ENCODE measurements around the gene PRRC2B. TPM values are rescaled to one million over a fixed set of nuclear protein-coding genes. Genes with fewer than 3 reads are reported as not detected.

PRRC2B gene
- total and polyA plus RNA-seq, 2 experiments from 2014 or later: 48.2 to 118 TPM

DNA sequence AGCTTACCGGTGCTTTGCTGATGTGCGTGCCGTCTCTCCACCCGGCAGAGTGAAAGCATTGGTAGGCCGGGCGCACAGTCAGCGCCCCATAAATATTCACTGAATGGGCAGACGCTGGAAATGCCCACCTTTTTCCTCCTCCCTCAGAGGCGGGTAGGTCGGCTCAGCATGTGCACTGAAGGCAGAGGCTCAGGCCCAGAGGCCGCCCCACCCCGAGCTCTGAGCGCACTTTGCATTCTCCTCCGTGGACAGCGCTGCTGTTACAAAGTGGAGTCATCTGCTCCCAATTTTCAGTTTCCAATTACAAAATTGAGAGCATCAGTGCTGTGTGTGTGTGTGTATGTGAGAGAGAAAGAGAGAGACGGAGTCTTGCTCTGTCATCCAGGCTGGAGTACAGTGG, 126.6 kb downstream of the PRRC2B start:
- TF ChIP-seq CTCF (IDR thresholded peaks at IDR 0.05; ENCODE audit: poor library complexity) (no peak), EZH2phosphoT487 (IDR thresholded peaks at IDR 0.05; ENCODE audit: low read depth, severe bottlenecking, unreplicated experiment) (no peak), EZH2 (IDR thresholded peaks at IDR 0.05; ENCODE audit: borderline replicate concordance) (no peak)
- no peaks in the 10 kb centered on the region for H3K9me3 ChIP-seq (ENCODE audit: low read depth)
- no peaks in the 10 kb centered on the region for H3K4me1 ChIP-seq (ENCODE audit: insufficient read depth)
- 80% methylated on average over 16 of the region's 16 CpGs for WGBS (ENCODE audit: low lambda C conversion rate, missing lambda C conversion rate)
- H3K9me2 ChIP-seq (replicated peaks; ENCODE audit: insufficient read depth): no peaks in the 10 kb centered on the region
- no peaks in the 10 kb centered on the region for H4K20me1 ChIP-seq (ENCODE audit: insufficient read depth, poor library complexity, severe bottlenecking)
- H3K36me3 ChIP-seq (replicated peaks; ENCODE audit: insufficient read depth, low read depth): no peaks in the 10 kb centered on the region
- no peak overlapping the region for H3K27ac ChIP-seq
- no peak for DNase-seq (ENCODE audit: low spot score)
- no peaks in the 10 kb centered on the region for H3K27me3 ChIP-seq
- no peak overlapping the region for H3K4me2 ChIP-seq
- H3K79me2 ChIP-seq: no peaks in the 10 kb centered on the region
- no peak overlapping the region for H2AFZ ChIP-seq
- no peak overlapping the region for H3K4me3 ChIP-seq

DNA sequence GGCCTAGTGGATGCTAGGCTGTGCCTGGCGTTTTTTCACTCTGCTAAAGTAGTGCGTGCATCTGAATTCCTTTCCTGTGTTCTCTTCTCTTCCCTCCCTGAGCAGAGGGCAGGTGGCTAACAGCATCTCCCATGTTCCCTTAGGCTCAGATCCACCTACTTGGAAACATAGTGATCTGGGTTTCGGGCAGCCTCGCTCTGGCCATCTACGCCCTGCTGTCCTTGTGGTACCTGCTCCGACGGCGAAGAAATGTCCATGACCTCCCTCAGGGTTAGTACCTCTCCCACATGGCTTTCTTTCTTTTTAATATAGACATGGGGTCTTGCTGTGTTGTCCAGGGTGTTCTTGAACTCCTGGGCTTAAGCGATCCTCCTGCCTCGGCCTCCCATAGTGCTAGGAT, 127.3 kb downstream of the PRRC2B start:
- Histone ChIP-seq H3K36me3 (replicated peaks; ENCODE audit: insufficient read depth, low read depth) (no peaks in the 10 kb centered on the region), H3K79me2 (no peaks in the 10 kb centered on the region), H3K9me2 (replicated peaks; ENCODE audit: insufficient read depth) (no peaks in the 10 kb centered on the region), H3K4me3 (no peak overlapping the region), H3K27ac (no peak overlapping the region), H3K27me3 (no peaks in the 10 kb centered on the region), H2AFZ (no peak overlapping the region), H3K9me3 (ENCODE audit: low read depth) (no peaks in the 10 kb centered on the region), H3K4me2 (no peak overlapping the region), H3K4me1 (ENCODE audit: insufficient read depth) (no peaks in the 10 kb centered on the region), H4K20me1 (ENCODE audit: insufficient read depth, poor library complexity, severe bottlenecking) (no peaks in the 10 kb centered on the region)
- 96% methylated on average over 10 of the region's 10 CpGs for WGBS (ENCODE audit: low lambda C conversion rate, missing lambda C conversion rate)
- no peak for TF ChIP-seq EZH2phosphoT487 (IDR thresholded peaks at IDR 0.05; ENCODE audit: low read depth, severe bottlenecking, unreplicated experiment)
- TF ChIP-seq EZH2 (IDR thresholded peaks at IDR 0.05; ENCODE audit: borderline replicate concordance): no peak
- TF ChIP-seq CTCF (IDR thresholded peaks at IDR 0.05; ENCODE audit: poor library complexity): no peak
- no peak for DNase-seq (ENCODE audit: low spot score)

DNA sequence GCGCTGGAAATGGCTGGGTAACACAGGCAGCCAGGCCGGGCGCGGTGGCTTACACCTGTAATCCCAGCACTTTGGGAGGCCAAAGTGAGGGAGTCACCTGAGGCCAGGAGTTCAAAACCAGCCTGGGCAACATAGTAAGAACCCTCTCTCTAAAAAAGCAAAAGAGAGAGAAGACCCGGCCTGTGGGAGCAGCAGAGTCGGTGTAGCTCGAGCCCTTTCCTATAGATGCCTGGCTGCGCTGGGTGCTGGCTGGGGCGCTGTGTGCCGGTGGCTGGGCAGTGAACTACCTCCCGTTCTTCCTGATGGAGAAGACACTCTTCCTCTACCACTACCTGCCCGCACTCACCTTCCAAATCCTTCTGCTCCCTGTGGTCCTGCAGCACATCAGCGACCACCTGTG, 127.9 kb downstream of the PRRC2B start:
- Histone ChIP-seq H3K4me2 (no peak overlapping the region), H3K9me2 (replicated peaks; ENCODE audit: insufficient read depth) (no peaks in the 10 kb centered on the region), H3K27ac (no peak overlapping the region), H3K27me3 (no peaks in the 10 kb centered on the region), H3K79me2 (no peaks in the 10 kb centered on the region), H3K4me3 (no peak overlapping the region), H3K4me1 (ENCODE audit: insufficient read depth) (no peaks in the 10 kb centered on the region), H2AFZ (no peak overlapping the region), H4K20me1 (ENCODE audit: insufficient read depth, poor library complexity, severe bottlenecking) (no peaks in the 10 kb centered on the region), H3K9me3 (ENCODE audit: low read depth) (no peaks in the 10 kb centered on the region), H3K36me3 (replicated peaks; ENCODE audit: insufficient read depth, low read depth) (no peaks in the 10 kb centered on the region)
- DNase-seq (ENCODE audit: low spot score): no peak
- TF ChIP-seq CTCF (IDR thresholded peaks at IDR 0.05; ENCODE audit: poor library complexity) (no peak), EZH2phosphoT487 (IDR thresholded peaks at IDR 0.05; ENCODE audit: low read depth, severe bottlenecking, unreplicated experiment) (no peak), EZH2 (IDR thresholded peaks at IDR 0.05; ENCODE audit: borderline replicate concordance) (no peak)
- WGBS (ENCODE audit: low lambda C conversion rate, missing lambda C conversion rate): 98% methylated on average over 13 of the region's 13 CpGs
